Mesothelial cell of epicardium (in vitro differentiated cells): ENCODE data around the gene PAK4. TPM values are rescaled to one million over a fixed set of nuclear protein-coding genes. Genes with fewer than 3 reads are reported as not detected.
"Not testable (repeated sequence)": the region's sequence is repeated elsewhere in the genome, so short reads cannot be mapped to it uniquely, and the experiment has no call there.

ENCODE experiments used
- DNase-seq, 2 experiments: peaks; one replicate each; pipeline ENCODE4 v3.0.0; 2021; ENCODE audit warnings: low spot score in 2 of 2; ENCODE audit not compliant: unreplicated experiment in 2 of 2
- H3K27ac Mint-ChIP-seq: 2 replicates; pipeline ENCODE4 v1.8.0; 2021; ENCODE audit warnings: mixed read lengths
- H3K27me3 Mint-ChIP-seq: 2 replicates; pipeline ENCODE4 v1.8.0; 2021; ENCODE audit warnings: low read depth, mixed read lengths
- H3K36me3 Mint-ChIP-seq: 2 replicates; pipeline ENCODE4 v1.8.0; 2021; ENCODE audit warnings: mixed read lengths
- H3K4me1 Mint-ChIP-seq: 2 replicates; pipeline ENCODE4 v1.8.0; 2021; ENCODE audit warnings: mixed read lengths
- H3K4me3 Mint-ChIP-seq: 2 replicates; pipeline ENCODE4 v1.8.0; 2021; ENCODE audit warnings: mild to moderate bottlenecking, moderate library complexity, mixed read lengths
- H3K9me3 Mint-ChIP-seq: 2 replicates; pipeline ENCODE4 v1.8.0; 2021; ENCODE audit warnings: mixed read lengths
- CTCF ChIP-seq: fragments of 200-600 bp; sonication (generic); IDR thresholded peaks from one replicate; pipeline ENCODE4 v1.5.0; 2021; ENCODE audit warnings: antibody characterized with exemption; ENCODE audit not compliant: unreplicated experiment
- total RNA-seq: library from RNA; stranded (reverse); gene quantifications from 3 replicates; pipeline ENCODE4 v1.2.1, GENCODE V29; 2021

Gene PAK4
- total RNA-seq, 1 donor from 2014 or later, result 102 TPM

- peaks cover 85% of the 10 kb centered on the region for H3K27me3 Mint-ChIP-seq
- no peak overlapping the region for H3K4me3 Mint-ChIP-seq
- DNase-seq, result no peak
- peaks cover 11% of the 10 kb centered on the region for H3K4me1 Mint-ChIP-seq
- H3K9me3 Mint-ChIP-seq, result no peaks in the 10 kb centered on the region
- no peak for TF ChIP-seq CTCF
- no peak overlapping the region for H3K27ac Mint-ChIP-seq
- no peaks in the 10 kb centered on the region for H3K36me3 Mint-ChIP-seq
Measured at GRCh38 chr19:39086386-39086785, 39.2 kb upstream of the PAK4 start.

GRCh38 chr19:39087907-39088686 lies 37.5 kb upstream of the PAK4 start:
- Mint-ChIP-seq H3K4me1 (peaks cover 8% of the 10 kb centered on the region), H3K27ac (no peak overlapping the region), H3K27me3 (peaks cover 85% of the 10 kb centered on the region), H3K4me3 (no peak overlapping the region), H3K36me3 (no peaks in the 10 kb centered on the region), H3K9me3 (no peaks in the 10 kb centered on the region)
- TF ChIP-seq CTCF, result no peak
- DNase-seq, result no peak

- H3K36me3 Mint-ChIP-seq, H3K4me3 Mint-ChIP-seq, H3K9me3 Mint-ChIP-seq, H3K4me1 Mint-ChIP-seq, DNase-seq, H3K27ac Mint-ChIP-seq: not testable (repeated sequence)
- peaks cover 84% of the 10 kb centered on the region for H3K27me3 Mint-ChIP-seq
Measured at GRCh38 chr19:39090016-39090415, 35.6 kb upstream of the PAK4 start.

- no peak for DNase-seq
- Mint-ChIP-seq H3K27me3 (peaks cover 84% of the 10 kb centered on the region), H3K36me3 (no peaks in the 10 kb centered on the region), H3K4me3 (no peak overlapping the region), H3K27ac (no peak overlapping the region), H3K4me1 (no peaks in the 10 kb centered on the region), H3K9me3 (no peaks in the 10 kb centered on the region)
- no peak for TF ChIP-seq CTCF
Measured at GRCh38 chr19:39090881-39091280, 34.7 kb upstream of the PAK4 start.

GRCh38 chr19:39095799-39096540 lies 29.6 kb upstream of the PAK4 start:
- not testable (repeated sequence) for H3K27ac Mint-ChIP-seq, H3K9me3 Mint-ChIP-seq

GRCh38 chr19:39097299-39097698 lies 28.3 kb upstream of the PAK4 start:
- no peak overlapping the region for H3K4me3 Mint-ChIP-seq
- H3K36me3 Mint-ChIP-seq, result no peaks in the 10 kb centered on the region
- peaks cover 49% of the 10 kb centered on the region for H3K27me3 Mint-ChIP-seq
- TF ChIP-seq CTCF, result no peak
- H3K27ac Mint-ChIP-seq, result no peak overlapping the region
- H3K9me3 Mint-ChIP-seq, result no peaks in the 10 kb centered on the region
- H3K4me1 Mint-ChIP-seq, result no peaks in the 10 kb centered on the region
- DNase-seq, result no peak

More at GRCh38 chr19:39095799-39096540, 29.6 kb upstream of the PAK4 start:
- not testable (repeated sequence) for H3K4me1 Mint-ChIP-seq, H3K4me3 Mint-ChIP-seq, DNase-seq, H3K36me3 Mint-ChIP-seq
- peaks cover 60% of the 10 kb centered on the region for H3K27me3 Mint-ChIP-seq
